ENCODE data around the gene TSPAN9. TPM values are rescaled to one million over a fixed set of nuclear protein-coding genes. Genes with fewer than 3 reads are reported as not detected.

Gene TSPAN9
- total RNA-seq, 2 donors from 2014 or later = 0.58 to 1.2 TPM

DNA sequence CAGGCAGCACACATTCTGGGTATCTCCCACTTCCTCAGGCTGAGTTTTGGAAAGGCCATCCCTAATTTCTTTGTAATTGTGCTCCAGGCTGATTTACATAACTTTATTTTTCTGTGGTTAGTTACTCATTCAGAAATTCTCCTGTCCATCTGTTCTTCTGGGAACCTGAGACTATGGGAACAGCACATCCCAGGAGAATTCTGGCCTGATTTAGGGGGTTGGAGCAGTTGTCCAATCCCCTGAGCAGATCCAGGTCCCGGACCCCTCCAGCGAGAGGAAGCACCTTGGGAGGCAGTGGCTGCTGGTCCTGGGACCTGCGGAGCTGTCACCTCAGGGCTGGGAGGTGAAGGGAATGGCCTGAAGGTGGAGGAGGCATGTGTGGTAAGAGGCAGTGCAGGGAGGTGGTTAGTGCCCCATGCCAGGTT is 40.4 kb downstream of the TSPAN9 start:
- H3K4me1 Mint-ChIP-seq (ENCODE audit: low read depth) = peaks cover 21% of the 10 kb centered on the region
- ATAC-seq (replicated peaks in 1 of 2) = no peak
- no peak overlapping the region for H3K4me3 Mint-ChIP-seq
- no peak overlapping the region for H3K27ac Mint-ChIP-seq
- H3K9me3 Mint-ChIP-seq = no peaks in the 10 kb centered on the region
- peaks cover 20% of the 10 kb centered on the region for H3K27me3 Mint-ChIP-seq (ENCODE audit: low read depth)
- DNase-seq = no peak
- H3K36me3 Mint-ChIP-seq (ENCODE audit: insufficient read depth in 2 of 2) = no peaks in the 10 kb centered on the region

- Mint-ChIP-seq H3K4me3 (no peak overlapping the region), H3K36me3 (ENCODE audit: insufficient read depth in 2 of 2) (no peaks in the 10 kb centered on the region), H3K9me3 (no peaks in the 10 kb centered on the region), H3K4me1 (ENCODE audit: low read depth) (peaks cover 21% of the 10 kb centered on the region), H3K27me3 (ENCODE audit: low read depth) (peaks cover 20% of the 10 kb centered on the region), H3K27ac (no peak overlapping the region)
- DNase-seq = no peak
- ATAC-seq (replicated peaks in 1 of 2) = no peak
Observed at GRCh38 chr12:3119192-3119755, 42.1 kb downstream of the TSPAN9 start.

DNA sequence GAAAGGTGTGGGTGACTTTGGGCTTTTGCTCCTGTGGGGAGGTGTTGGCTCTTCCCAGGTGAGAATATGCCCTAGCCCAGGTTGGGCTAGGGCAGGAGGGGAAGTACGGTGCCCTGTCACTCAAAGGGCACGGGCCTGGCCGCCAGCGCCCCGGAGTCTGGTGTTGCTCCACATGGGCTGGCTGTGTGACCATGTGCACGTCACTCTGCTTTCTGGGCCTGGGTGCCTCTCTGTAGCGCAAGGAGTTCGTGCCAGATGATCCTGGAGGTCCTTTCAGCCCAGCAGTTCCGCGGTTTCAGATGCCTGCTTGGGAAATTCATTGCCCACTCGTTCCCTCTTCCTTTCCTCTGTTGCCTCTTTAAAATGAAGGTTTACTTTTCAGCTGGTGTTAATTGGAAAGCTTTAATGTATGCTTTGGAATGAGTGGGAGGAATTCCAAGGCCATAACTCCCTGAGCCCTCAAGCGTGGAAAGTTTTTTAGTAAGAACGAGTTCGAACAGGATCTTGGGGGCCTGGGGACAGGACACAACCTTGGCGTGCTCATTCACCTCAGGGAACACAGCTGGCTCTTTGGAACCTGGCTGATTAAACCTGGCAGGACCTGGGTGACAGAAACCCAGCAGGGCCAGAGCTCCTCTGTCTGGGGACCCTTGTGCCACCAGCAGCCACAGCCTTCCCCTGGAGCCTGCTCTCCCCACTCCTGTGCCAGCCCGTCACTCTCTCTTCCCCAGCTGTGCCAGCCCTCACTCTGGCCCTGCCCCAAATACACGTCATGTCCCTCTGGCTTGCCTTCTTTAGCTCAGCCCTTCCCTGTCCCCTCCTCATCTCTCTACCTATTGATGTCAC is 42.8 kb downstream of the TSPAN9 start:
- no peak for DNase-seq
- peaks cover 21% of the 10 kb centered on the region for H3K4me1 Mint-ChIP-seq (ENCODE audit: low read depth)
- no peaks in the 10 kb centered on the region for H3K36me3 Mint-ChIP-seq (ENCODE audit: insufficient read depth in 2 of 2)
- no peaks in the 10 kb centered on the region for H3K9me3 Mint-ChIP-seq
- peaks cover 20% of the 10 kb centered on the region for H3K27me3 Mint-ChIP-seq (ENCODE audit: low read depth)
- ATAC-seq (replicated peaks in 1 of 2) = no peak
- no peak overlapping the region for H3K27ac Mint-ChIP-seq
- no peak overlapping the region for H3K4me3 Mint-ChIP-seq

DNA sequence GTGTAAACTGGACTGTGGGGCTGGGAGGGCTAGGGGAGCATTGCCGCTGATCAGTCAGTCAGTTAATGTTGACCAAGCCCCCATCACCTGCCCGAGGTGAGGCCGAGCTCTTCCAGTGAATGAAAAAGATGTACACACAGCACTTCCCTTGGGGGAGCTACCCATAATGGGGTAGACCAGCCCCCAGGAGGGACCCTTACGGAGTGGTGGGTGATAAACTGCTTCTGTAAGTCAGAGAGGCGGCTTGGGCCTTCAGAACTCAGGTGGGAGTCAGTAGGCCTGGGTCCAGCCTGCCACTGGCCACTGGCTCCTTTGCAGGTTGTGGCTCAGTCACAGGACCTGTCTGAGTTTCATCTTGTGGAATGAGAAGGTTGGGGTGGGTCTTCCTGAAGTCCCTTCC is 43.5 kb downstream of the TSPAN9 start:
- ATAC-seq (replicated peaks in 1 of 2) = no peak
- H3K4me1 Mint-ChIP-seq (ENCODE audit: low read depth) = peaks cover 21% of the 10 kb centered on the region
- no peak overlapping the region for H3K4me3 Mint-ChIP-seq
- no peaks in the 10 kb centered on the region for H3K9me3 Mint-ChIP-seq
- no peaks in the 10 kb centered on the region for H3K36me3 Mint-ChIP-seq (ENCODE audit: insufficient read depth in 2 of 2)
- H3K27me3 Mint-ChIP-seq (ENCODE audit: low read depth) = peaks cover 23% of the 10 kb centered on the region
- H3K27ac Mint-ChIP-seq = no peak overlapping the region
- no peak for DNase-seq

DNA sequence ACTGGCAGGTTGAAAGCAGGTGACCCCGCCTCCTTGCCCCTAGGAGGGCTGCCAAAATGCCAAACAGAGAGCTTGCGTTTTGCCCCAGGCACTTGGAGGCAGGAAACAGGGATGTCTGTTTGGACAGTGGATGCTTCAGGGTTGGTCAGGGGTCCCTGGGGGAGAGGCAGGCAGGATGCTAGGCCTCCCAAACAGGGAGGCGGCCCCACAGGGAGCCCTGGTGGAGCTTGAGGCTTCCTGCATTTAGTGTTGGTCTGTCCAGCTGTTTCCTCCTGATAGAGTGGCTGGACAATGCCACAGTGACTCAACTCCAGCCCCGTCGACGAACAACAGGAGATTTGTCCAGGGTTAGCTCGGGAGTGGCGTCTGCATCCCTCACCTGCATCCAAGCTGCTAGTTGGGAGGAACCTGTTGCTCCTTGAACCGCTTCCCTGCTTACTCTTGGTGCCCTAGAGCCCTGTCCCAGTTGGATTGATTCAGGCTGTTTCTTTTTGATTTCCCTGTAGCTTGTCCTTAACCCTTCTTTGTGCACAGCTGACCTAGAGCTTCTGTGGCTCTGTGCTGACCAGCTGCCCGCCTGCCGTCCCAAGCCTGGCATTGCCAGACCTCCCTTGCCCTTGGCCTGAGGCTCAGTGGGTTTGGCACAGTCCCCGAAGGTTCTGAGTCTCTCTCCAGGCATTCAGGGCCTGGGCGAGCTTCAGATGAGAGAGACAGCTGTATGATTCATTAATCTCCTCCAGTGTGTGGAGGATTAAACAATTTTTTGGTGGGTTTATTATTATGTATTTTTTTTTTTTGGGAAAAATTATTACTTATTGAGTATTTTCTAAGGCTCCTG is 45.9 kb downstream of the TSPAN9 start:
- H3K9me3 Mint-ChIP-seq = no peaks in the 10 kb centered on the region

GRCh38 chr12:3123729-3124128 is 46.5 kb downstream of the TSPAN9 start:
- Mint-ChIP-seq H3K4me1 (ENCODE audit: low read depth) (peaks cover 17% of the 10 kb centered on the region), H3K27ac (no peak overlapping the region), H3K4me3 (no peak overlapping the region), H3K27me3 (ENCODE audit: low read depth) (peaks cover 17% of the 10 kb centered on the region), H3K36me3 (ENCODE audit: insufficient read depth in 2 of 2) (no peaks in the 10 kb centered on the region), H3K9me3 (no peaks in the 10 kb centered on the region)
- ATAC-seq (replicated peaks in 1 of 2) (no peak), DNase-seq (no peak)

More for the DNA sequence above, 45.9 kb downstream of the TSPAN9 start:
- no peak for DNase-seq
- Mint-ChIP-seq H3K36me3 (ENCODE audit: insufficient read depth in 2 of 2) (no peaks in the 10 kb centered on the region), H3K27me3 (ENCODE audit: low read depth) (peaks cover 19% of the 10 kb centered on the region), H3K4me3 (no peak overlapping the region), H3K4me1 (ENCODE audit: low read depth) (peaks cover 21% of the 10 kb centered on the region), H3K27ac (no peak overlapping the region)
- no peak for ATAC-seq (replicated peaks in 1 of 2)

- no peak overlapping the region for H3K27ac Mint-ChIP-seq
- H3K27me3 Mint-ChIP-seq (ENCODE audit: low read depth) = peaks cover 24% of the 10 kb centered on the region
- no peak for DNase-seq
- ATAC-seq (replicated peaks in 1 of 2) = no peak
- H3K36me3 Mint-ChIP-seq (ENCODE audit: insufficient read depth in 2 of 2) = peaks cover 0 to 5% of the 10 kb centered on the region in 2 donors
- H3K4me1 Mint-ChIP-seq (ENCODE audit: low read depth) = peaks cover 15% of the 10 kb centered on the region
- no peaks in the 10 kb centered on the region for H3K9me3 Mint-ChIP-seq
- H3K4me3 Mint-ChIP-seq = no peak overlapping the region
Observed at GRCh38 chr12:3124917-3125316, 47.7 kb downstream of the TSPAN9 start.

- Mint-ChIP-seq H3K9me3 (no peaks in the 10 kb centered on the region), H3K27ac (no peak overlapping the region), H3K4me3 (no peak overlapping the region), H3K27me3 (ENCODE audit: low read depth) (peaks cover 32% of the 10 kb centered on the region), H3K36me3 (ENCODE audit: insufficient read depth in 2 of 2) (peaks cover 0 to 5% of the 10 kb centered on the region in 2 donors), H3K4me1 (ENCODE audit: low read depth) (peaks cover 17% of the 10 kb centered on the region)
- ATAC-seq (replicated peaks in 1 of 2) (no peak), DNase-seq (no peak)
Observed at GRCh38 chr12:3125674-3126073, 48.5 kb downstream of the TSPAN9 start.

- DNase-seq (no peak), ATAC-seq (replicated peaks in 1 of 2) (no peak)
- Mint-ChIP-seq H3K4me3 (no peak overlapping the region), H3K36me3 (ENCODE audit: insufficient read depth in 2 of 2) (peaks cover 0 to 5% of the 10 kb centered on the region in 2 donors), H3K27ac (no peak overlapping the region), H3K4me1 (ENCODE audit: low read depth) (peaks cover 22% of the 10 kb centered on the region), H3K27me3 (ENCODE audit: low read depth) (peaks cover 50% of the 10 kb centered on the region), H3K9me3 (no peaks in the 10 kb centered on the region)
Observed at GRCh38 chr12:3127832-3128231, 50.7 kb downstream of the TSPAN9 start.

DNA sequence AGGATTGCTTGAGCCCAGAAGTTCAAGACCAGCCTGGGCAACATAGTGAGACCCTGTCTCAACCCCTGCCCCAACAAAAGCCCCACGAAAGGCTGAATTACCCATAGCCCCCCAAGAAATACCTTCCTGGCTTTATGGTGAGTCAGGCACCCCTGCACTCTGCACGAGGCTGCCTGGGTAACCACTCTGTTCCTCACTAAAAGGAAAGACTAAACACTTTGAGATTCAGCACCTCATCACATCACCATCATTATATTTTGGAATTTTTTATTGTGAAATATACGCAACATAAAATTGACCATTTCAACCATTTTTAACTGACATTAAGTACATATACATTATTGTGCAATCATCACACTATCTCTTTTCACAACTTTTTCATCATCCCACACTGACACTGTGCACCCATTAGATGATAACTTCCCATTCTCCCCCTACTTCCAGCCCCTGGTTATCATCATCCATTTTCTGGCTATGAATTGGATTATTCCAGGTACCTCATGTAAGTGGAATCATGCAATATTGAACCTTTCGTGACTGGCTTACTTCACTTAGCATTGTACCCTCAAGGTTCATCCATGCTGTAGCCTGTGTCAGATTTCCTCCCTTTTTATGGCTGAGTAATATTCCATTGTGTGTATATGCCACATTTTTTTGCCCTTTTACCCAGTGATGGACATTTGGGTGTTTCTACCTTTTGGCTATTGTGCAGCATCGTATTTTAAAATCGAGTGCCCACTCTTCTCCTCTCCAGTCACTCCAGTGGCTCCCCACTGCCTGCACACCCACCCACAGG is 51.5 kb downstream of the TSPAN9 start:
- no peak for ATAC-seq (replicated peaks in 1 of 2)
- Mint-ChIP-seq H3K4me1 (ENCODE audit: low read depth) (peaks cover 22% of the 10 kb centered on the region), H3K4me3 (no peak overlapping the region), H3K36me3 (ENCODE audit: insufficient read depth in 2 of 2) (peaks cover 0 to 5% of the 10 kb centered on the region in 2 donors), H3K9me3 (no peaks in the 10 kb centered on the region), H3K27ac (peak overlapping the region; percentile 58), H3K27me3 (ENCODE audit: low read depth) (peaks cover 55% of the 10 kb centered on the region)
- no peak for DNase-seq

- ATAC-seq (replicated peaks in 1 of 2) (peak; percentile 19 to 59), DNase-seq (peak; percentile 23 to 31)
- Mint-ChIP-seq H3K36me3 (ENCODE audit: insufficient read depth in 2 of 2) (peaks cover 0 to 5% of the 10 kb centered on the region in 2 donors), H3K9me3 (no peaks in the 10 kb centered on the region), H3K4me1 (ENCODE audit: low read depth) (peaks cover 22% of the 10 kb centered on the region), H3K4me3 (no peak overlapping the region), H3K27ac (peak overlapping the region; percentile 58), H3K27me3 (ENCODE audit: low read depth) (peaks cover 63% of the 10 kb centered on the region)
Observed at GRCh38 chr12:3129301-3130056, 52.3 kb downstream of the TSPAN9 start.

Measured in activated T-cell treated with anti-CD3 and anti-CD28 coated beads, Interleukin-2, amount 50 U/mL, for 72 hours (primary cell).